Choroid plexus epithelial cell (primary cell): ENCODE data around the gene EGFR.

Experiments
- DNase-seq: peaks from one replicate; pipeline ENCODE4 v3.0.0-alpha.2; 2010; ENCODE audit warnings: low read depth
- H3K4me3 ChIP-seq: 2 replicates; pipeline ENCODE4 v1.5.1; 2011; ENCODE audit warnings: low read depth, mild to moderate bottlenecking, control low read depth, low read length, moderate library complexity
- TF ChIP-seq, protein P1 (sequence below): conservative IDR thresholded peaks from 2 replicates; pipeline ENCODE4 v1.5.1; 2011; ENCODE audit warnings: low read depth, mild to moderate bottlenecking, control low read depth, inconsistent platforms, low read length, moderate library complexity

Gene EGFR

DNA sequence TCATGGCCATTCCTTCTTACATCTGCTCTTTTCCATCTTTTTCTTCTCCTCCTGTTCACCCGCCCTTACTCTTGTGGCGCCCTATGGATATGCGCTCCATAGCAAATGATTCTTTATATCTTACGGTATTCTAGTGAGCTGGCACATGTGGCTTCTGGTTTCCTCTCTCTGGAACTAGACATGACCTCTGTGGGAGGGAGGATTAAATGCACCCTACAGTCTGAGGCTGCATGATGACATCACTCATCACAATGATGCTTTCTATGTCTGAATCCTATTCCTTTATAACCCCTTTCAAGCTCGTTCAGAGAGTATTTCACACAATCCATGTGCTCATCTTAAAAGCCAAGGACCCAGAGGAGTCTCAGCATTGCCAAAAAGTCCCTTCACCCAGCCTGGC is 153.3 kb downstream of the EGFR start:
- peak; percentile 50 for DNase-seq
- H3K4me3 ChIP-seq = no peak overlapping the region
- TF ChIP-seq, protein P1, sequence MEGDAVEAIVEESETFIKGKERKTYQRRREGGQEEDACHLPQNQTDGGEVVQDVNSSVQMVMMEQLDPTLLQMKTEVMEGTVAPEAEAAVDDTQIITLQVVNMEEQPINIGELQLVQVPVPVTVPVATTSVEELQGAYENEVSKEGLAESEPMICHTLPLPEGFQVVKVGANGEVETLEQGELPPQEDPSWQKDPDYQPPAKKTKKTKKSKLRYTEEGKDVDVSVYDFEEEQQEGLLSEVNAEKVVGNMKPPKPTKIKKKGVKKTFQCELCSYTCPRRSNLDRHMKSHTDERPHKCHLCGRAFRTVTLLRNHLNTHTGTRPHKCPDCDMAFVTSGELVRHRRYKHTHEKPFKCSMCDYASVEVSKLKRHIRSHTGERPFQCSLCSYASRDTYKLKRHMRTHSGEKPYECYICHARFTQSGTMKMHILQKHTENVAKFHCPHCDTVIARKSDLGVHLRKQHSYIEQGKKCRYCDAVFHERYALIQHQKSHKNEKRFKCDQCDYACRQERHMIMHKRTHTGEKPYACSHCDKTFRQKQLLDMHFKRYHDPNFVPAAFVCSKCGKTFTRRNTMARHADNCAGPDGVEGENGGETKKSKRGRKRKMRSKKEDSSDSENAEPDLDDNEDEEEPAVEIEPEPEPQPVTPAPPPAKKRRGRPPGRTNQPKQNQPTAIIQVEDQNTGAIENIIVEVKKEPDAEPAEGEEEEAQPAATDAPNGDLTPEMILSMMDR = no peak

DNA sequence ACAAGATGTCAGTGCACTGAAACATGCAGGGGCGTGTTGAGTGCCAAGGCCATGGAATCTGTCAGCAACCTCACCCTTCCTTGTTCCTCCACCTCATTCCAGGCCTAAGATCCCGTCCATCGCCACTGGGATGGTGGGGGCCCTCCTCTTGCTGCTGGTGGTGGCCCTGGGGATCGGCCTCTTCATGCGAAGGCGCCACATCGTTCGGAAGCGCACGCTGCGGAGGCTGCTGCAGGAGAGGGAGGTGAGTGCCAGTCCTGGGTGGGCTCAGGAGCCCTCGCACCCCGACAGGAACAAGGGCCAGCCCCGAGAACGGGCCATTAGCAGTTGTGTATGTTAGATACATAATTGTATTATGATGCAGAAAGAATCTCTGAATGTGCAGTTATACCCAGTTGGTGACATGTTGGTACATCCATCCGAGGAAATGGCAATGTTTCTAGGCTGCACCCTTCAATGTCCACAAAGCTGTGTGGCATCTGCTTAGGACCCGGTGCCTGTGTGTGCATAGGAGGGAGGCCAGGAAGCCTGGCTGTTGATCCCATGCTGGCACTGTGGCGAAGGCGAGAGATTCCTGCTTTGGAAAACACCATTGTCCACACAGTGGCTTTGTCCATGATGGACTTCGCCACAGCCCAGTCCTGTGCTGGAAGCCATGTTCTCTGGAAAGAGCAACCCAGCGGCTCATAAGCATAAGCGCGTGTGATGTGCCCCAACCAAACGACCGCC is 154.2 kb downstream of the EGFR start:
- H3K4me3 ChIP-seq = no peak overlapping the region
- DNase-seq = no peak
- TF ChIP-seq, protein P1 = no peak

DNA sequence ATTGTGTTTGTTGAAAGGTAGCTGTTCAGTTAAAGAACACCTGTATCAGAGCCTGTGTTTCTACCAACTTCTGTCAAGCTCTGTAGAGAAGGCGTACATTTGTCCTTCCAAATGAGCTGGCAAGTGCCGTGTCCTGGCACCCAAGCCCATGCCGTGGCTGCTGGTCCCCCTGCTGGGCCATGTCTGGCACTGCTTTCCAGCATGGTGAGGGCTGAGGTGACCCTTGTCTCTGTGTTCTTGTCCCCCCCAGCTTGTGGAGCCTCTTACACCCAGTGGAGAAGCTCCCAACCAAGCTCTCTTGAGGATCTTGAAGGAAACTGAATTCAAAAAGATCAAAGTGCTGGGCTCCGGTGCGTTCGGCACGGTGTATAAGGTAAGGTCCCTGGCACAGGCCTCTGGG is 154.9 kb downstream of the EGFR start:
- H3K4me3 ChIP-seq = no peak overlapping the region
- DNase-seq = no peak
- TF ChIP-seq, protein P1 = peak; percentile 25

DNA sequence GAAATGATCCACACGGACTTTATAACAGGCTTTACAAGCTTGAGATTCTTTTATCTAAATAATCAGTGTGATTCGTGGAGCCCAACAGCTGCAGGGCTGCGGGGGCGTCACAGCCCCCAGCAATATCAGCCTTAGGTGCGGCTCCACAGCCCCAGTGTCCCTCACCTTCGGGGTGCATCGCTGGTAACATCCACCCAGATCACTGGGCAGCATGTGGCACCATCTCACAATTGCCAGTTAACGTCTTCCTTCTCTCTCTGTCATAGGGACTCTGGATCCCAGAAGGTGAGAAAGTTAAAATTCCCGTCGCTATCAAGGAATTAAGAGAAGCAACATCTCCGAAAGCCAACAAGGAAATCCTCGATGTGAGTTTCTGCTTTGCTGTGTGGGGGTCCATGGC is 155.6 kb downstream of the EGFR start:
- TF ChIP-seq, protein P1 = no peak
- H3K4me3 ChIP-seq = no peak overlapping the region
- DNase-seq = no peak

DNA sequence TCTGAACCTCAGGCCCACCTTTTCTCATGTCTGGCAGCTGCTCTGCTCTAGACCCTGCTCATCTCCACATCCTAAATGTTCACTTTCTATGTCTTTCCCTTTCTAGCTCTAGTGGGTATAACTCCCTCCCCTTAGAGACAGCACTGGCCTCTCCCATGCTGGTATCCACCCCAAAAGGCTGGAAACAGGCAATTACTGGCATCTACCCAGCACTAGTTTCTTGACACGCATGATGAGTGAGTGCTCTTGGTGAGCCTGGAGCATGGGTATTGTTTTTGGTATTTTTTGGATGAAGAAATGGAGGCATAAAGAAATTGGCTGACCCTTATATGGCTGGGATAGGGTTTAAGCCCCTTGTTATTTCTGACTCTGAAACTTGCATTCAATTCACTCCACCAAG is 156.0 kb downstream of the EGFR start:
- no peak for DNase-seq
- TF ChIP-seq, protein P1 = no peak
- H3K4me3 ChIP-seq = no peak overlapping the region

DNA sequence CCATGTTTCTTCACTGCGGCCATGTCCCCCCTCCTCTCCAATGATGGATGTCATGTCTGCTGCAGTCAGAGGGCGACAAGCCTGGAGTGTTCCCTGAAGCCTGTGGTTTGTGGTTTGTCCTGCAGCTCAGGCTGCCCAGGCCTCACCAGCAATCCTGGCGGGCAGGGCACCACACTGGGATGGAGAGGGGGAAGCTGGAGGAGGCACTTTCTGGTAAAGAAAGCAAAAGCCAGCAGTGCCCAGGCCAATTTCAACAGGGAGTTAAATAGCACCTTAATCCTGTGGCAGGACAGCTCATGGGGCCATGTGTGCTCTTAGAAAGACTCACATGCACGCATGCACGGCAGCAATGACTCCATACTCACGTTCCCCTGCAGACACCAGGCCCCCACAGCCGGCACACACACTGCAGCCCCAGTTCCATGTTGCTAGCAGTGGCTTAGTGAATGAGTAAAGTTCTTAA is 158.3 kb downstream of the EGFR start:
- H3K4me3 ChIP-seq = no peak overlapping the region
- TF ChIP-seq, protein P1 = no peak
- DNase-seq = no peak

DNA sequence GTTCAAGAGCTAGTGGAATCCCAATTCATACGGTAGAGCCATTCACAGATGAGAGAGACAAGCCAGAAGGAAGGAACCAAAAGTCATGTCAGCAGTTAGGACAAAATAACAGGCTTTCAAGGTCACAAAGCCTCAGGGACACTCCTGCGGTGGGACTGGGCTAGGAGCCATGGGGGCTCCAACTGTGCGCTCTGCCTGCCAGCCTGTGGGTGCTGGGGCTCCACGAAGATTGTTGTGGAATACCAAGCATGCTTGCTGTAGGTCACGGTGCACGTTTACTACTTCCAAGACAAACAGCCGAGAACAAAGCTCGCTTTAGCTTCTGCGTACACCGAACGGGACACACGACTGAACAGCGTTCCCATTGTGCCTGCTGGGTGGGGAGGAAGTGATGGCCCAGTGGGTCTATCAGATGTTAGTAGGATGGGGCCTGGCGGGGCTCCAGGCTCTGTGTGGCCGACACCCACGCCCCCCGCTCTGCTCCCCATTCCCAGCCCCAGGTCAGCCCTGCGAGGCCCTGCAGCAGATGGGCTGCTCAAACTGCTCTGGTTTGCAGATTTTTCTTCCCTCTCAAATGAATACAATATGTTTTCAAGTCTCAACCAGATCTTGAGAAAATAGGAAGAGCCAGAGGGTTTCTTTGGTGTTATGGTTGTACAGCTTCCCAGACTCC is 158.9 kb downstream of the EGFR start:
- DNase-seq = peak; percentile 72
- no peak overlapping the region for H3K4me3 ChIP-seq

More for the DNA sequence above, 158.9 kb downstream of the EGFR start:
- TF ChIP-seq, protein P1 = no peak
